Uterus (tissue), 2 donors: ENCODE results near the gene NISCH.

Experiments used
- POLR2A ChIP-seq, 2 donors: fragments of 450-650 bp; IDR thresholded peaks; one replicate each; pipeline ENCODE4 v1.6.1; 2016; ENCODE audit warnings: antibody characterized with exemption in 2 of 2, mild to moderate bottlenecking in 1 of 2, moderate library complexity in 1 of 2
- TF ChIP-seq, protein P1 (sequence below), 4 experiments: fragments of 200-600 bp in 2 of 4; fragments of 450-650 bp in 2 of 4; sonication (generic) in 2 of 4; IDR thresholded peaks; one replicate each; pipeline ENCODE4 v1.5.1; 2016 to 2019; ENCODE audit warnings: antibody characterized with exemption in 4 of 4, mild to moderate bottlenecking in 2 of 4, moderate library complexity in 1 of 4

DNA sequence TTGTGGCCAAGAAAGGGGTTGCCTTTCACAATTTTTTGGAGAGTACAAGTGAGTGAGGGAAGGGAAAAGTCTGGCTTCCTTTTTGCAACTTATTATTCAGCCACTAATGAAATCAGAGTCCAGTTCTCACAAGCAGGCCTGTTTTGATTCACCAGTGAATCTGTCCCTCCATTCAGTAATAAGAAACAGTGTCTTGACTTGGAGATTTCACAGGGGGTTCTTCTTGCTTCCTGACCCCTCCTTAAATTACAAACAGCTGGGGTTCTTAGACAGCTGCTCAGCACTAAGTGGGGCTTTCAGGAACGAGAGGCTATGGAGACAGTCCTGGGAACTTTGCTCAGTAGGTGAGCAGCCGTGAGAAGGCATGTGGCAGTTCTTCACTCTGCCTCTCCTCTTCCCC is 35.0 kb upstream of the NISCH start:
- TF ChIP-seq POLR2A (IDR thresholded peaks at IDR 0.05): no peak
- TF ChIP-seq, protein P1, sequence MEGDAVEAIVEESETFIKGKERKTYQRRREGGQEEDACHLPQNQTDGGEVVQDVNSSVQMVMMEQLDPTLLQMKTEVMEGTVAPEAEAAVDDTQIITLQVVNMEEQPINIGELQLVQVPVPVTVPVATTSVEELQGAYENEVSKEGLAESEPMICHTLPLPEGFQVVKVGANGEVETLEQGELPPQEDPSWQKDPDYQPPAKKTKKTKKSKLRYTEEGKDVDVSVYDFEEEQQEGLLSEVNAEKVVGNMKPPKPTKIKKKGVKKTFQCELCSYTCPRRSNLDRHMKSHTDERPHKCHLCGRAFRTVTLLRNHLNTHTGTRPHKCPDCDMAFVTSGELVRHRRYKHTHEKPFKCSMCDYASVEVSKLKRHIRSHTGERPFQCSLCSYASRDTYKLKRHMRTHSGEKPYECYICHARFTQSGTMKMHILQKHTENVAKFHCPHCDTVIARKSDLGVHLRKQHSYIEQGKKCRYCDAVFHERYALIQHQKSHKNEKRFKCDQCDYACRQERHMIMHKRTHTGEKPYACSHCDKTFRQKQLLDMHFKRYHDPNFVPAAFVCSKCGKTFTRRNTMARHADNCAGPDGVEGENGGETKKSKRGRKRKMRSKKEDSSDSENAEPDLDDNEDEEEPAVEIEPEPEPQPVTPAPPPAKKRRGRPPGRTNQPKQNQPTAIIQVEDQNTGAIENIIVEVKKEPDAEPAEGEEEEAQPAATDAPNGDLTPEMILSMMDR (IDR thresholded peaks at IDR 0.05): no peak
